BLaER1 treated with 17β-estradiol and CSF1 and Interleukin-3, amounts not matched to agents 10 nM and 100 nM (cell line): ENCODE data around the gene KLHL33.

Source experiments
- H3K27ac ChIP-seq, 11 experiments: shearing (Covaris generic); formaldehyde crosslinking; 2 replicates each; pipeline ENCODE4 v1.8.1; 2022
- H3K27me3 ChIP-seq, 11 experiments: shearing (Covaris generic); formaldehyde crosslinking; 2 replicates each; pipeline ENCODE4 v1.8.1; 2022
- H3K36me3 ChIP-seq, 11 experiments: shearing (Covaris generic); formaldehyde crosslinking; 2 replicates each; pipeline ENCODE4 v1.8.1; 2022
- H3K4me1 ChIP-seq, 10 experiments: shearing (Covaris generic); formaldehyde crosslinking; 2 replicates each; pipeline ENCODE4 v1.8.1; 2022
- H3K4me2 ChIP-seq, 11 experiments: shearing (Covaris generic); formaldehyde crosslinking; 2 replicates each; pipeline ENCODE4 v1.8.1; 2022
- H3K4me3 ChIP-seq, 10 experiments: shearing (Covaris generic); formaldehyde crosslinking; 2 replicates each; pipeline ENCODE4 v1.8.1; 2022
- H3K9ac ChIP-seq, 11 experiments: shearing (Covaris generic); formaldehyde crosslinking; 2 replicates each; pipeline ENCODE4 v1.8.1; 2022
- H3K9me3 ChIP-seq, 11 experiments: shearing (Covaris generic); formaldehyde crosslinking; replicated peaks in 1 of 11; 2 replicates each; pipeline ENCODE4 v1.8.1; 2022
- H4K20me1 ChIP-seq, 11 experiments: shearing (Covaris generic); formaldehyde crosslinking; 2 replicates each; pipeline ENCODE4 v1.8.1; 2022
- Cebpa-rat ChIP-seq, 11 experiments: shearing (Covaris generic); IDR thresholded peaks; 2 replicates each; pipeline ENCODE4 v1.8.1; 2022

KLHL33 gene

GRCh38 chr14:20415782-20416206 lies 20.2 kb downstream of the KLHL33 start:
- Histone ChIP-seq H3K27ac (peak overlapping the region; percentile 24 to 85 (median 63); a peak in 21 of 22 replicates), H3K36me3 (no peaks in the 10 kb centered on the region), H3K9ac (peak overlapping the region in 10 of 11 experiments; percentile 25 to 68 (median 43); a peak in 17 of 22 replicates), H3K4me1 (peaks cover 62 to 85% (median 79%) of the 10 kb centered on the region in 10 experiments), H3K4me3 (no peak overlapping the region), H4K20me1 (peaks cover 0 to 10% (median 0%) of the 10 kb centered on the region in 11 experiments; a peak in 6 of 22 replicates), H3K27me3 (no peaks in the 10 kb centered on the region), H3K4me2 (peak overlapping the region; percentile 71 to 95 (median 88)), H3K9me3 (no peaks in the 10 kb centered on the region)
- 0 out of 22 replicates have a peak, but pooled peaks of 2 of the 11 experiments have one; percentile 14 to 38 for TF ChIP-seq Cebpa-rat (IDR thresholded peaks at IDR 0.05)

GRCh38 chr14:20413744-20414082 lies 22.3 kb downstream of the KLHL33 start:
- peak overlapping the region; percentile 80 to 95 (median 89) for H3K4me2 ChIP-seq
- no peak for TF ChIP-seq Cebpa-rat (IDR thresholded peaks at IDR 0.05)
- peak overlapping the region; percentile 75 to 88 (median 85) for H3K27ac ChIP-seq
- H3K36me3 ChIP-seq = peaks cover under 1 to 9% (median 6%) of the 10 kb centered on the region in 11 experiments; a peak in 19 of 22 replicates
- peak overlapping the region; percentile 76 to 94 (median 84) for H3K4me3 ChIP-seq
- H4K20me1 ChIP-seq = peaks cover 0 to 31% (median 2%) of the 10 kb centered on the region in 11 experiments; a peak in 8 of 22 replicates
- H3K9me3 ChIP-seq = no peaks in the 10 kb centered on the region
- no peaks in the 10 kb centered on the region for H3K27me3 ChIP-seq
- peaks cover 62 to 75% (median 67%) of the 10 kb centered on the region in 10 experiments for H3K4me1 ChIP-seq
- peak overlapping the region; percentile 83 to 89 (median 87) for H3K9ac ChIP-seq

GRCh38 chr14:20412876-20413743 lies 22.9 kb downstream of the KLHL33 start, which contains the start of gene TEP1:
TSS of gene TEP1 (minus strand) at chr14:20413501. CDS start at chr14:20408439, 5,062 bp downstream.
- H3K4me1 ChIP-seq = peaks cover 56 to 69% (median 61%) of the 10 kb centered on the region in 10 experiments
- peak within 1 kb of the TSS; percentile 76 to 94 (median 84) for H3K4me3 ChIP-seq
- H3K4me2 ChIP-seq = peak within 1 kb of the TSS; percentile 80 to 95 (median 89)
- H4K20me1 ChIP-seq = peaks cover 0 to 37% (median 6%) of the 10 kb centered on the region in 11 experiments; a peak in 10 of 22 replicates
- H3K9me3 ChIP-seq = no peaks in the 10 kb centered on the region
- peaks cover 7 to 15% (median 12%) of the 10 kb centered on the region in 11 experiments for H3K36me3 ChIP-seq
- no peak for TF ChIP-seq Cebpa-rat (IDR thresholded peaks at IDR 0.05)
- no peaks in the 10 kb centered on the region for H3K27me3 ChIP-seq
- peak within 1 kb of the TSS; percentile 75 to 88 (median 85) for H3K27ac ChIP-seq
- peak within 1 kb of the TSS; percentile 83 to 89 (median 87) for H3K9ac ChIP-seq

- H3K4me3 ChIP-seq = peak overlapping the region; percentile 76 to 94 (median 84)
- H3K4me2 ChIP-seq = peak overlapping the region; percentile 80 to 95 (median 89)
- TF ChIP-seq Cebpa-rat (IDR thresholded peaks at IDR 0.05) = no peak
- H4K20me1 ChIP-seq = peaks cover 0 to 44% (median 13%) of the 10 kb centered on the region in 11 experiments; a peak in 11 of 22 replicates
- H3K9ac ChIP-seq = peak overlapping the region; percentile 83 to 89 (median 87)
- H3K36me3 ChIP-seq = peaks cover 14 to 22% (median 19%) of the 10 kb centered on the region in 11 experiments
- H3K27ac ChIP-seq = peak overlapping the region; percentile 75 to 88 (median 85); a peak in 21 of 22 replicates
- no peaks in the 10 kb centered on the region for H3K9me3 ChIP-seq
- peaks cover 49 to 62% (median 54%) of the 10 kb centered on the region in 10 experiments for H3K4me1 ChIP-seq
- no peaks in the 10 kb centered on the region for H3K27me3 ChIP-seq
Observed at GRCh38 chr14:20412411-20412810, 23.6 kb downstream of the KLHL33 start.

- Histone ChIP-seq H3K27ac (no peak overlapping the region), H3K4me3 (no peak overlapping the region), H3K4me1 (peaks cover 17 to 39% (median 22%) of the 10 kb centered on the region in 10 experiments), H3K9ac (no peak overlapping the region), H3K36me3 (peaks cover 46 to 53% (median 51%) of the 10 kb centered on the region in 11 experiments), H3K27me3 (no peaks in the 10 kb centered on the region), H4K20me1 (peaks cover 8 to 76% (median 25%) of the 10 kb centered on the region in 11 experiments; a peak in 12 of 22 replicates), H3K9me3 (no peaks in the 10 kb centered on the region), H3K4me2 (no peak overlapping the region)
- TF ChIP-seq Cebpa-rat (IDR thresholded peaks at IDR 0.05) = no peak
Observed at GRCh38 chr14:20409226-20409625, 26.7 kb downstream of the KLHL33 start.

- Histone ChIP-seq H3K4me3 (no peak overlapping the region), H3K27me3 (no peaks in the 10 kb centered on the region), H3K27ac (no peak overlapping the region), H3K4me2 (no peak overlapping the region), H3K36me3 (peaks cover 96 to 100% (median 100%) of the 10 kb centered on the region in 11 experiments), H3K9me3 (no peaks in the 10 kb centered on the region), H3K4me1 (peaks cover 0 to 12% (median 0%) of the 10 kb centered on the region in 10 experiments; a peak in 4 of 20 replicates), H4K20me1 (peaks cover 4 to 56% (median 19%) of the 10 kb centered on the region in 11 experiments; a peak in 11 of 22 replicates), H3K9ac (no peak overlapping the region)
- TF ChIP-seq Cebpa-rat (IDR thresholded peaks at IDR 0.05) = no peak
Observed at GRCh38 chr14:20403521-20403920, 32.4 kb downstream of the KLHL33 start.

GRCh38 chr14:20400965-20401593 lies 34.9 kb downstream of the KLHL33 start:
- no peaks in the 10 kb centered on the region for H3K9me3 ChIP-seq
- H3K4me3 ChIP-seq = no peak overlapping the region
- no peak overlapping the region for H3K27ac ChIP-seq

GRCh38 chr14:20400589-20400964 lies 35.4 kb downstream of the KLHL33 start:
- Histone ChIP-seq H3K36me3 (peaks cover 96 to 100% (median 100%) of the 10 kb centered on the region in 11 experiments), H3K27me3 (no peaks in the 10 kb centered on the region)

More at GRCh38 chr14:20400965-20401593, 34.9 kb downstream of the KLHL33 start:
- H3K4me1 ChIP-seq = peaks cover 0 to 12% (median 0%) of the 10 kb centered on the region in 10 experiments; a peak in 5 of 20 replicates
- H3K27me3 ChIP-seq = no peaks in the 10 kb centered on the region
- TF ChIP-seq Cebpa-rat (IDR thresholded peaks at IDR 0.05) = no peak
- H3K9ac ChIP-seq = no peak overlapping the region
- peaks cover 0 to 32% (median 6%) of the 10 kb centered on the region in 11 experiments; a peak in 10 of 22 replicates for H4K20me1 ChIP-seq
- peaks cover 96 to 100% (median 100%) of the 10 kb centered on the region in 11 experiments for H3K36me3 ChIP-seq
- H3K4me2 ChIP-seq = no peak overlapping the region

More at GRCh38 chr14:20400589-20400964, 35.4 kb downstream of the KLHL33 start:
- Histone ChIP-seq H3K9ac (no peak overlapping the region), H3K4me2 (no peak overlapping the region), H3K27ac (no peak overlapping the region), H3K4me1 (peaks cover 0 to 12% (median 0%) of the 10 kb centered on the region in 10 experiments; a peak in 4 of 20 replicates), H3K9me3 (no peaks in the 10 kb centered on the region), H3K4me3 (no peak overlapping the region), H4K20me1 (peaks cover 0 to 29% (median under 1%) of the 10 kb centered on the region in 11 experiments; a peak in 8 of 22 replicates)
- no peak for TF ChIP-seq Cebpa-rat (IDR thresholded peaks at IDR 0.05)
